Stimulated activated CD4-positive, alpha-beta T cell treated with anti-CD3 and anti-CD28 coated beads, Interleukin-2, amount 100 ng/mL, for 48 hours (primary cell): Measurements from ENCODE around the gene MED10.
"Not testable (repeated sequence)": the region's sequence is repeated elsewhere in the genome, so short reads cannot be mapped to it uniquely, and the experiment has no call there.

Source experiments
- DNase-seq, 2 donors: peaks; one replicate each; pipeline ENCODE4 v3.0.0-alpha.2; 2020

Gene MED10

DNA sequence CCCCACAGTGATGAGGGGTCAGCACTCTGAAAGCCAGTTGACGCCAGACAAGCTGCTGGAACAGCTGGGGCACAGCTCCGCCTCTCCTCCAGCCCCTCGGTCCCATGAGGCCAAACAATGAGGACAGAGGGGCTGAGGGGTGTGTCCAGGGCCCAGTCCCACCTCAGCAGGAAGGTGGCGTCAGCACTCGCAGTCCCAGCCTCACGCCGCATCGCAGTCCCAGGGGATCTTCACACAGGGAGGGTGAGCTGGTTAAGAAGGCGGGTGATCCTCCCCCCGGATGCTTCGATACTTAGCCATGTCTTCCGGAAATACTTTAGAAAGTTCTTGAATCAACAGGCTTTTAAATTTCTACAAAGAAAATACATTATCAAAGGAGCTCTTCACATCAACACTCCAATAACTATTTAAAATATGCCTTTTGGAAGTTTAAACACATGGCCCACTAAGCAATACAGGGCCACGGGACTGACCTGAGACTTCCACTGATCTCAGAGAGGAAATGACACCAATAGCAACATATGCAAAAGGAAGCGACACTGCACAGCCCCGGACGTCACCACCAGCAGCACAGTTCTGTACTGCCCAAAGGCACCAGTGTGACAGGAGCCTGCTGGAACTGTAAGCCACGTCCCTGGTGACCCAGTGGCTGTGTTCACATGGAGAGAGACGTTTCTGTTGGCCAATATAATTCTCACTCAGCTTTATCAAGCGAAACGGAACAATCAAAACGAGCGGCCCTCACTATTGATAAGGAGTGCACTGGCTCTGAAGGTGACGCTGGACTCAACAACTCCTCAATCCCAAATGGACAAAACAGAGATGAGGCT, 5.9 kb downstream of the MED10 start:
- DNase-seq: no peak

DNA sequence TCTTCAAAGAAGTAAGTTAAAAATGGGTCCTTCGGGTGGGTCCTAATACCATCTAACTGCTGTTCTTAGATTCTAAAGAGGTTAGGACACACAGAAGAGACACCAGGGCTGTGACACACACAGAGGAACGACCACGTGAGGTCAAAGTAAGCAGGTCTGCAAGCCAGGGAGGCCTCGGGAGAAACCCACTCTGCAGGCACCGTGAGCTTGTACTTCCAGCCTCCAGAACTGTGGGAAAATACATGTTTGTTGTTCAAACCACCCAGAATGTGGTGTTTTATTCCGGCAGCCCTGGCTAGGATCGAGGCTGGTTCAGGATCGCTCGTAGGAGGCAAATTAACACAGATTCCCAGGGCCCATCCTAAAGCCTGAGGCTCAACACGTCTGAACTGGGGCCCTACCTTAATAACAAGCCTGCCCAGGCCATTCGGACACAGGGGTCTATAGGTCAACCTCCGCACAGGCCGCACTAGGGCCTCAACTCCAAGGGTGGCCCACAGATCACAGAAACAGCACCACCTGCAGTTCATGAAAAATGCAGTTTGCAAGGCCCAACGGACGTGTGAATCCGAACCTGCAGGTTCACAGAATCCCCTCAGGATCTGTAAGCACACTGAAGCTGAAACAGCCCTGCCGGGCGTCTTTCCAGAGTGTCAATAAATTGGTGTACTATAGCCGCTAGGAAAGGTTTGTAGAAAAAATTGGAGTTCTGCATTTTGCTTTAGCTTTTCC, 7.1 kb downstream of the MED10 start:
- no peak for DNase-seq

DNA sequence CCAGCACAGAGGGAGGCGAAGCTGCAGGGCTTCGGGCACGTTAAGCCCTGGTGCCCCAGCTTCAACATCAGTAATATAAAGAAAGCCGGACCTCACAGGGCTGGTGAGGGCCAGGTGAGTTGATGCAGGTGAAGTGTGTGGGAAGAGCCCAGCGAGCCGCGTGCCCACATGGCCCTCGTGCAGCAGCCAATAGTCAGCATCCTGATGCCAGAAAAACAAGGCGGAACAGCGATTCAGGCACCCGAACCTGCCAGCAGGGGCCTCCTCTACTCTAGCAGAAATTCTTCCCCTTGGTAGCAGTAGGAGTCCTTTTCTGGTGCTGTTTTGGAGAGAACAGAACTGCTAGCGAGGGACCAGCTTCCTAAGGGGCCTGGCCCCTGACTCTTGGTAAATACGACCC, 7.8 kb downstream of the MED10 start:
- no peak for DNase-seq

DNA sequence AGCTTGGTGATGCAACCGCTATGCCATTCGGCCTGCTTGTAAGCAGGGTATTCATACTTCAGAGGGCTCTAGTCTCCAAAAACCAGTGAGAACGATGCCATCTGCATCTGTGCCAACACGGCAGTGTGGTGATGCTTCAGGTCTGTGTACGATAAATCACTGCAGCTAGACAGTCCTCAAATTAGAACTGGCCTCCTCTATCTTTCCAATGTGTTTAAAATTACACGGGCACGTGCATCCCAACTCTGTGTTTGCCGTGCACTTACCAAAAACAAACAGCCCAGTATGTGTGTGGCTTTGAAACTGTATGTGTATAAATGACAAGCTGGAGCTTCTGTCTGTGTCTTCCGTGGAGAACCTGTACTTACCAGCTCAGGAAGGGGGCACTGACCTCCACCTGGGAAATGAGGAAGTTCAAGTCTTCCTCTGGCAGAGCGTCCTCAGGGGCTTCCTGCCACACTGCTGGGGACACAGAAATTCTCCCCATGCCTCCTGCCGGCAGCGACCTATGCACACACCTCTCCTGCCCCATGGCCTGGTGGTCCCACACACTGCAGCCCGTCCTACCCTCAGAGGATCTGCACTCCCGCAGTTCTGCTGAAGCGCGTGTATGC, 12.3 kb downstream of the MED10 start:
- DNase-seq: no peak

DNA sequence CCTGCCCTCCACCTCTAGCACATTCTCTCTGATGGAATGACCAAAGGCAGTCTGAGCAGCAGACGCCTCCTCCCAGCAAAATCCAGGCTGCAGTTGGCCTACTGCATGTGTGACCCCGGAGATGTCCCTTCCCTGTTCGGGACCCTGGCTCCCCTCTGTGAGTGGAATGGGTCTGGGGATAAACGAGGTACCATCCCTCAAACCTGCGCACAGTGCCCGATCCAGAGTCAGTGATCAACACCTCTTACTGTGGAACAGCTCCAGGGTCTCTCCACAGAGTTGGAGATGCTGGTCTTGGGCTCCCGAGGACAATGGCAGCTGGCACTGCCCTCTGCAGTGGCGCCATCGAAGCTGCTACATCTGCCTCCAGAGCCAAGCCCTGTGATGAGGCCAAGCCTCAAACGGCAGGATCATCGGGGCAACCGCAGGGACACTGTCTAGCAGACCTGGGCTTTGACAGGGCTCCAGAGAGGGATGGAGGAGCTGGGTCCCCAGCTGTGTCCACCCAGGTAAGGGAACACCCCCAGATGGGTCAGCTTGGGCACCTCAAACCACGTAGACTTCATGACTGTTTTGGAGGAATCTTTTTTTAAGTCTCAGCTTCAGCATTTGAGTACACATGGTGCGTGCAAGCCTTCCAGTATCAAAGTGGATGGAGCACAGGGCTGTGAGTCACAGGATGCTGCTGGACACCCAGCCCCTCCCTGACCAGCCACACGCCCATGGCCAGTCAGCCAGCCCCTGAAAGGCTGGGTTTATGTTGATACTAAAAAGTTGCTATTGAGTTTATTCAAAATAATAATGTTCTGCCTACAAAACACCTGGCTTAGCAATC, 13.0 kb downstream of the MED10 start:
- no peak for DNase-seq

DNA sequence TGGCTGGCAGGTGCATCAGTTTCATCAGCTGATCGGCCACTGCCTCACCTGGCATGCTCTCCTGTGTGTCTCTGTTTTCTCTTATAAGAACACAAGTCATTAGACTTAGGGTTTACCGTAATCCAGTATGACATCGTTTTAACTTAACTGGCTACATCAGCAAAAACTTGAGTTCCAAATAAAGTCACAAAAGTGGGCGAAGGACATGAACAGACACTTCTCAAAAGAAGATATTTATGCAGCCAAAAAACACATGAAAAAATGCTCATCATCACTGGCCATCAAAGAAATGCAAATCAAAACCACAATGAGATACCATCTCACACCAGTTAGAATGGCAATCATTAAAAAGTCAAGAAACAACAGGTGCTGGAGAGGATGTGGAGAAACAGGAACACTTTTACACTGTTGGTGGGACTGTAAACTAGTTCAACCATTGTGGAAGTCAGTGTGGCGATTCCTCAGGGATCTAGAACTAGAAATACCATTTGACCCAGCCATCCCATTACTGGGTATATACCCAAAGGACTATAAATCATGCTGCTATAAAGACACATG, 14.8 kb downstream of the MED10 start:
- DNase-seq: not testable (repeated sequence)

DNA sequence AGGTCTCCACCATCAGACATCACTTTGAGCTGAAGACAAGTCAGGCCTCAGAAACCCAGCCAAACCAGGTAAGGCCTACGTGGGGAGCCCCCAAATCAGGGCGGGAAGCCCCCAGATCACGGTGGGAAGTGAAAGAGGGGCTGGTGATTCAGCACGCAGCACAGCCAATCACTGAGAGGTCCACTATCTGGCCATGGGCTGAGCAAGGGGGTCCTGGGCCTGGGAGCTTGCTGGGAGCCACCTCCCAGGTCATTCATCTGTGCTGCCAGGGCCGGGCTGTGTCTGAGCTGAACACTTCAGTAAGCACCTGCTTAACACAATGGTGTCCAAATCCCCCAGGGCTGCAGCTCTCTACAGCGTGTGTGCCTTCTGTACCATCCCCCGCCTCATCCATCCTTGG, 15.5 kb downstream of the MED10 start:
- no peak for DNase-seq

DNA sequence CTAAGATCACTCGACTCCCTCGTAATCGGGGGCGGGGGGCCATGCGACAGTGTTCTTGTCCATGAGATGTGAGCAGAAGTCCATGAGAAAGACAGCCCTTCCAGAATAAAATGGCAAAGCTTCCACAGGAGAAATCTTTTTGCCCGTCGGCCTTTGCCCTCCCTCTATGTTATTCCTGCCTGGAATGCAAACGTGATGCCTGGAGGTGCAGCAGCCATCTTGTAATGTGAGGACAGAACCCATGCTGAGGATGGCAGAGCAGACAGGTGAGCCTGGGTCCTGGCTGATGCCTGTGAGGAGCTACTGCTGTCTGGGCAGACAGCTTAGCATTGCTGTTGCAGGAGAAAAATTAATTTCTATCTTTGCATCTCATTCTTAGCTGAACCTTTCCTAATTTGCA, 17.2 kb downstream of the MED10 start:
- DNase-seq: no peak

DNA sequence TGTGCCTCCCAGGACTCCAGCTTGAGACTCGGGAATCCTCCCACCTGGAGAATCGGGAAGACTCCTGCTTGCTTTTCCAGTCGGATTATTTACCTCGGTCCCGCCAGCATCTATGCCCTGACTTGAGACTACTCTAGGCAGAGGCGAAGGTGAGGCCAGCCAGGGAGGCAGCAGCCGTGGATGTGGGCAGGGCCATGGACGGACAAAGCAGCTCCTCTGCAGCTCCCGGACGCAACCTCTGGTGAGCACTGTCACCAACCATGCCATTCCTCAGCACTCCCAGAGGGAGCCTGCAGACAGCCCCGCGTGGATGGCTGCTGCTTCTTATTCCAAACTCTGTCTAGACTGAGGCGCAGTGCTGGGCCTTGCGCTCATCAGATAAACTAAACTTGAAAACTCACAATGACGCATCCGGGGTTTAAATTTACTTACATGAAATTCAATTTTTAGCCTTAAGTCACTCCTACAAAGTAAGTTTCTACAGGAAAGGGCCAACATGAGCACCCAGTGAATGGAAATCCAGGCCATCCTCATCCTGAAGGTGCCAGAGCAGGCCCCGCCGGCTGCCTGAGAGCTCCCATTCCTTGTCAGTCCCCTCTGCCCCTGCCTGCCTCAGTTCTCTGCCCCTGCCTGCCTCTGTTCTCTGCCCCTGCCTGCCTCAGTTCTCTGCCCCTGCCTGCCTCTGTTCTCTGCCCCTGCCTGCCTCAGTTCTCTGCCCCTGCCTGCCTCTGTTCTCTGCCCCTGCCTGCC, 17.8 kb downstream of the MED10 start:
- no peak for DNase-seq

DNA sequence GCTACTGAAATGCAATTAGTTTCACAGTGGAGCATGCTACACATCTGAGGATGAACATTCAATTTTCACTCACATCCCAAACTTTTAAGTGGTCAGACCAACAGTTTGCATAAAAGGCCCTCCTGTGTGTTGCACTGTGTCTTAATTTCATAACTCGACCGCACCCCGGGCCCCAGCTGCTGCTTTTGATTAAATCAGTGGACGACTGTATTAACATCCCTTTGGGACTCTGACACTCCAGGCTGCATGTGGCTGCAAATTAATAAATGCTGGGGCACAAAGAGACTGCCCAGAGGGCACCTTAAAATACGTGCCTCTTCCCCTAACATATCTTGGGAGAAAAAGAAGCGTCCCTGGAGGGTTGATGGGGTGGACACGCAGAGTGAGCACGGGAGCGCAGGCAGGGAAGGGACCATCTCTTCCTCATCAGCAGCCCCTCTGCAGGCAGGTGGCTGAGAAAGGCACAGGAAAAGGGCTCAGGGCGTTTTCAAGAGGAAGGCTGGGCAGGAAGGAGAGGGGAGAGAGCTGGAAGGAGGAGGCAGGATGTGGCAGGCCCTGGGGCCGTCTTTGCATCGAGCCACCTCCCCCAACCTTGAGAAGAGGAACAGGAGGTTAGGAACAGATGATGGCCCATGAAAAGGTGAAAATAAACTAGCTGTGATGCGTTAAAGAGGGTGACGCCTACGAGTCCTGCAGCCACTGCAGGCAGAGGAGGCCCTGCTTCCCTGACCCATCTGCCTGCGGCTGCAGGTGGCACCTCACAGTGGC, 18.6 kb downstream of the MED10 start:
- no peak for DNase-seq

DNA sequence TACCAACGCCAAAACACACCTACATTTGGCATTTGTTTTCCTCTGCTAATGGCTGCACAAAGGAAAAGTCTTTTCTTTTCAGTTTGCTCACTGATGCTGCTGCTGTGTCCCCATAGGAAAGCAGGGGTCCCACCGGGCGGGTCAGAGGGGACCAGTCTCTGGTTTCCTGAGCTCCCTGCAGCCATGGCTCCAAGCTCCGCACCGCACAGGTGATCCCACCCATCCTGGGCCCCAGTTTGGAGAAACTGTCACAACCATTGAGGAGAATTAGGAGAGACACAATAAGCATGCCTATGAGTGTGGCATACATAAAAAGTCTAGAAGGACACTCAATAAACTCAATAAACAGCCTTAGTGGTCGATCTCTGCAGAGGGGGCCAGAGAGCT, 19.9 kb downstream of the MED10 start:
- no peak for DNase-seq

DNA sequence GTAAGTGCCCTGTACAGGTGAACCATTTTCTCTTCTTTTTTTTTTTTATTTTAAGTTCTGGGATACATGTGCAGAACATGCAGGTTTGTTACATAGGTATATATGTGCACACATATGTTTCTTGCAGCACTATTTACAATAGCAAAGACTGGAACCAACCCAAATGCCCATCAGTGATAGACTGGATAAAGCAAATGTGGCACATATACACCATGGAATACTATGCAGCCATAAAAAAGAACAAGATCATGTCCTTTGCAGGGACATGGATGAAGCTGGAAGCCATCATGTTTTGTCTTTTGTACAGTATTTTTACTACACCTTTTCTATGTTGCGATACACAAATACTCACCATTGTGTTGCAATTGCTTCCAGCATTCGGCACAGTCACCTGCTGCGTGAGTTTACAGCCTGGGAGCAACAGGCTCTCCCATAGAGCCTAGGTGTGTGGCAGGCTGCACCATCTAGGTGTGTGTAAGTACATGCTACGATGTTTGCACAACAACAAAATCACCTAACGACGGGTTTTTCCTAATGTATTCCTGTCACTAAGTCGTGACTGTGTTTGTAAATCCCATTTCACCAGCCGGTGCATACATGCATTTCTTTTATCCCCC, 20.4 kb downstream of the MED10 start:
- not testable (repeated sequence) for DNase-seq

DNA sequence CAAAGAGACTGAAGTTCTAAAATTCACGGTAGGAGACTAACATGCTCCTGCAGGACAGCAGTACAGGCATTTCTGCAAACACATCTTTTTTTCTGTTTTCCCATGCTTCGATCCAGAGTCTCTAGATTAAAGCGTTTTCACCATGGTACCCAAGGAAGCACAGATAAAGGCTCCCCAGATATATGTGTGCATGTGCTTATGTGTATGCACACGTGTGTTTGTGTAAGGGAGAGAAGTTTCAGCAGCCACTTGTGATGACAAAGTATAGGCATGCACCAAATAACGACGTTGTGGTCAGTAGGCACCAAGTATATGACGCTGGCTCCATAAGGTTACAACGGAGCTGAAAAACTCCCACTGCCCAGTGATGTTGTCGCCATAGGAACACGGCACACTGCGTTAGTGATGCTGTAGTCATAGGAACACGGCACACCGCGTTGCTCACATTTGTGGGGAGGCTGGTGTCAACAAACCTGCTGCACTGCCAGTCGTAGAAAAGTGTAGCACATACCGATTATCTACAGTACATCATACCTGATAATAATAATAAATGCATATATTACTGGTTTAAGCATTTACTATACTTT, 21.7 kb downstream of the MED10 start:
- no peak for DNase-seq

DNA sequence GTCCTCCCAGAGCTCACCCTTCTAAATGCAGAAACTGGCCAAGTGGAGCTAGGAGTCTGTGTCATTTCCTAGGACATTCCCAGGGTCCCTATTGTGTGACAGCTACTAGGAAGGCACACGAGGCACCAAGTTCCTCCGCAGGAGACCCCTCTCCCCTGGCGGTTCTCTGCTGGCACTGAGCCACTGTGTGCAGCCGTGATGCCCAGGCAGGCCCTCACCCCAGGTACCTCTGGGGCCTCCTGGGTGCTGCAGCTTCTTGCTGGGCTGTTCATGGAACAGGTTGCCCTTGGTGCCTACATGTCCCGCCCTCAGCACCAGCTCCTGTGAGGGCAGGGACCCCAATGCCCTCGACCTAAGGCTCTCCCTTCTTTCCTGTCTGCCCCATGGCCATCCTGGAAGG, 23.1 kb downstream of the MED10 start:
- no peak for DNase-seq

DNA sequence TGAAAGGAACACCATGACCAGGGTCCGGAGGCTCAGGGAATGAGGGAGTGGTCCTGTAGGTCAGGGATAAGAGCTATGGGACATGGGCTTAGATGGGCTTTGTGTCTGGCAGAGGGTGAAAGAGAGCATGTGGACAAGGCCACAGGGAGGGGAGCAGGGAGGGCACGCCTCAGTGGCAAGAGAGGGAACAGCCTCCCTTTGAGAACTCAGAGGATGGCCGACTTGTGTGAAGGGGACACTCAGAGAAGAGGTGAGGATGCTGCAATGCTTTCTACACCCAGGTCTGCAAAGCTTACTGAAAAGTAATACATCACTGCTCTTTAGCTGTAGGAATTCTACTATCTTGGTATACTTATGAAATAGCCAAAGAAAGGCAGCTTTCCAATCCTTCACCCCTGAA, 23.5 kb downstream of the MED10 start:
- DNase-seq: no peak

DNA sequence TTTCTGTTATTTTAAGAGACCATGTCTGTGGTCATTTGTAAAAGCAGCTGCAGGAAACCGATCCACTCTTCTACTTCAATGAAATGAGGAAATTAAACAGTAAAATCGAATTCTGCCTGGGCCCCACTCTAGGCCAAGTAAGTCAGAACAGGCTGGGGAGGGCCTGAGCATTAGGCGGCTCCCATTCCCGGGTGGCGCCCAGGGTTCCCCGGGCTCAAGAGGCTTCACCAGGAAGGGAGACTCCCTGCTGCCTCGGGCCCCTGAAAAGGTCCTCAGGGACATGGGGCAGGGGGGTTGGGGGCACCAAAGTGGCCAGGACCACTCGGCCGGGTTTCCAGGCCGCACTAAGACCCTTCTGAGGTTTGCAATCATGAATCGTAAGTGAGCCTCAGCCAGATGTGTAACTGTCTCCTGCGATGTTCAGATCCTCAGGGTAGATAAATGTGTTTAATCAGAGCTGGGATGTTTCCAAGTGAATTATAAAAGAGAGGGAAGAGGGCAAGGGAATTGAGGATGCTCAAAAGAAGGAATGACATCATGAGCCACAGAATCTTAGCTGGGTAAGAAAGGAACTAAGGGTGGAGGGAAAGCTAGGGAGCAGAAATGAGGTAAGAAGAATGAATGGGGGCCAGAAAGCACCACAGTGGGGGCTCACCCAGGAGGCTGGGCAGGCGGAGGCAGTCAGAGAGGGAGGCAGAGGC, 24.6 kb downstream of the MED10 start:
- no peak for DNase-seq

DNA sequence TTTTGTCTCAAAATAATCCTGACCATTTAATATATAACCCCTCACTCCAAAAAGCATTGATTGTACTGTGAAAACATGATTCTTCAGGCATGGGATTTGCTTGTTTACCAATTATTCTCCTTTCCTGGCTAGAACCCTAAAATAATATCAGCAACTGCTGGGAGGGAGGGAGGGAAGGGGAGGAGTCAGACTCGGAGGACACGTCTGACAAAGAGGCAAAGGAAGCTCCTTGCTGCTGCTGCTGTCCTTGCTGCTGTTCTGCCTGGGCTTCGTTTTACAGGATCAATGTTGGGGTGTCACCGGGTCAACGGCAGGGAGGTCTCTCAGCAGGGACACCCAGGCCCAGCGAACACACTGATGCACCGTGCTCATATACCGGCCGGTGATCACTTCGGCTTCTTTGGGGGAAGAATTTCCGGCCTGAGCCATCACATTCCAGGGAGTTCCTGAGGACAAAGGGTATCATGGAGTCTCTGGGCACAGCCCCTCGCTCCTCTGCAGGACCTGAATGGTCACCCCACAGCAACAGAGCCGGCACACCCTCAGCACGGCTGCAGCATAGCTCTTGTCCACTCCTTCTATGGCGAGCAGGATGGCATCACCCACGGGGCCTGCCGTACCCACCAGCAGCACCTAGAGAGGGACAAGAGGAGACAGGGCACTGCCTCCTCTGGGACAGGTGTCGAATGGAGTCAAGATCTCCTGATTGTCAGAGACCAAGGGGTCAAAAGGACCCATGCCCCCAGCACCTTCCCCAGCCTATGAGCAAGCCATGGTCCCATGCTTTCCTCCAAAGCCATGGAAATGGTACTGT, 27.9 kb downstream of the MED10 start:
- DNase-seq: no peak

DNA sequence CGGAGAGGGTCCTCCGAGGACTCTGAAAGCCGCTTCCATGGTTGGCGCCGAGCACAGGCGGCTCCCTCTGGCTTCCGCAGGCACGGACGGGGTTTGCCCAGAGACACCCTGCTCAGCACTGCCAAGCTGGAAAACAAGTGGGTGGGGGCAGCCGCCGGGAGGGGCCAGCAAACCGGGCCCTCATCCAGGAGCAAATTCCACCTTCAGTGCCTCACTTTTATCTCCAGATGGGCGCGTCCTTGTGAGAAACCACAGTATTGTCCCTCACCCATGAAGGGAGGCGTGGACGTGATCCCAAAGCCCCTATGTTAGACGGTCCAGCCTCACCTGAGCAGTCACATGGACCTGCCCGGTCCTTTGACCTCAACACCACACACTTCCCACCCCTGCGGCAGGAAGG, 29.0 kb downstream of the MED10 start:
- DNase-seq: no peak

DNA sequence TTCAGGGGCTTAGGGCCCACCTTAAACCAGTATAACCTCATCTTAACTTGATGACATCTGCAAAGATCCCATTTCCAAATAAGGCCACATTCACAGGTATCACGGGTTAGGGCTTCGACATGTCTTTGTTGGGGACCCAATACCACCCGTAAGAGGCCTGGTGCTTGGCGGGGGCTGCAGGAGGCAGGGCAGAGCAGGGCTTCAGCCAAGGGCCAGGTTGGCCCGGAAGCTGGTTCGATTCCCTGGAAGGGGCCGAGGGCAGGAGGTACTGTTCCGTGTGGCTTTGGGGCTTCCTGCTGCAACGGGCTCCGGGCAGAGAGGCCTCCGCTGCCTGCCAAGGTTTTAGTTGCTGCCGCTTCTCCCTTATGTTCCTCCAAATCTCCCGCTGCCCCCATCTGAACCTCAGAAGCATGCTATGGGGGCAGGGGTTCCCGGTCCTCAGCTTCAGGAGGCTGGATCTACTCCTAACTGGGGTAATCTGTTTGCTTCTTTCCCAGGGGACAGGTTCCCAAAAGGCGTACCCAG, 29.8 kb downstream of the MED10 start:
- no peak for DNase-seq
